Ishikawa (cell line): ENCODE results near the gene PUM1.

Experiments
- CEBPB ChIP-seq: IDR thresholded peaks from 2 replicates; pipeline ENCODE4 v1.6.1; 2012
- CREB1 ChIP-seq: IDR thresholded peaks from 2 replicates; pipeline ENCODE4 v1.6.1; 2012; ENCODE audit warnings: low read depth
- EGR1 ChIP-seq: IDR thresholded peaks from 2 replicates; pipeline ENCODE4 v1.6.1; 2012
- EP300 ChIP-seq: IDR thresholded peaks from 2 replicates; pipeline ENCODE4 v1.6.1; 2012; ENCODE audit warnings: borderline replicate concordance
- NFIC ChIP-seq: IDR thresholded peaks from 2 replicates; pipeline ENCODE4 v1.6.1; 2012
- TCF12 ChIP-seq: IDR thresholded peaks from 2 replicates; pipeline ENCODE4 v1.6.1; 2012; ENCODE audit warnings: low read depth
- TEAD4 ChIP-seq: IDR thresholded peaks from 2 replicates; pipeline ENCODE4 v1.6.1; 2012
- YY1 ChIP-seq: IDR thresholded peaks from 2 replicates; pipeline ENCODE4 v1.6.1; 2012; ENCODE audit warnings: low read depth
- ZBTB7A ChIP-seq: IDR thresholded peaks from 2 replicates; pipeline ENCODE4 v1.6.1; 2012; ENCODE audit warnings: low read depth
- TF ChIP-seq, protein P1 (sequence below): IDR thresholded peaks from 2 replicates; pipeline ENCODE4 v1.6.1; 2012
- TF ChIP-seq, protein P2 (sequence below): IDR thresholded peaks from 2 replicates; pipeline ENCODE4 v1.6.1; 2012; ENCODE audit warnings: low read depth, mild to moderate bottlenecking
- TF ChIP-seq, protein P3 (sequence below): IDR thresholded peaks from 2 replicates; pipeline ENCODE4 v1.6.1; 2012

DNA sequence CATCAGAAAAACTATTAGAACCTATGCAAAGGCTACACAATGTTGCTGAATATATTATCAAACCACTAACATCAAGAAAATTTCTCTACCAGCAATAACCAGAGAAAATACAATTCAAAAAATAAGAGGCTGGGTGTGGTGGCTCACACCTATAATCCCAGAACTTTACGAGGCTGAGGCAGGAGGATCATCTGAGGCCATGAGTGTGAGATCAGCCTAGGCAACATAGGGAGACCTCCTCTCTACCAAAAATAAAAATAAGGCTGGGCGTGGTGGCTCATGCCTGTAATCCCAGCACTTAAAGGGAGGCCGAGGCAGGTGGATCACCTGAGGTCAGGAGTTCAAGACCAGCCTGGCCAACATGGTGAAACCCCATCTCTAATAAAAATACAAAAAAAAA lies 16.9 kb upstream of the PUM1 start:
- no peak for TF ChIP-seq CREB1
- TF ChIP-seq, protein P1, sequence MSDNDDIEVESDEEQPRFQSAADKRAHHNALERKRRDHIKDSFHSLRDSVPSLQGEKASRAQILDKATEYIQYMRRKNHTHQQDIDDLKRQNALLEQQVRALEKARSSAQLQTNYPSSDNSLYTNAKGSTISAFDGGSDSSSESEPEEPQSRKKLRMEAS = no peak
- no peak for TF ChIP-seq EGR1
- TF ChIP-seq TEAD4 = no peak
- TF ChIP-seq NFIC = no peak
- TF ChIP-seq, protein P2, sequence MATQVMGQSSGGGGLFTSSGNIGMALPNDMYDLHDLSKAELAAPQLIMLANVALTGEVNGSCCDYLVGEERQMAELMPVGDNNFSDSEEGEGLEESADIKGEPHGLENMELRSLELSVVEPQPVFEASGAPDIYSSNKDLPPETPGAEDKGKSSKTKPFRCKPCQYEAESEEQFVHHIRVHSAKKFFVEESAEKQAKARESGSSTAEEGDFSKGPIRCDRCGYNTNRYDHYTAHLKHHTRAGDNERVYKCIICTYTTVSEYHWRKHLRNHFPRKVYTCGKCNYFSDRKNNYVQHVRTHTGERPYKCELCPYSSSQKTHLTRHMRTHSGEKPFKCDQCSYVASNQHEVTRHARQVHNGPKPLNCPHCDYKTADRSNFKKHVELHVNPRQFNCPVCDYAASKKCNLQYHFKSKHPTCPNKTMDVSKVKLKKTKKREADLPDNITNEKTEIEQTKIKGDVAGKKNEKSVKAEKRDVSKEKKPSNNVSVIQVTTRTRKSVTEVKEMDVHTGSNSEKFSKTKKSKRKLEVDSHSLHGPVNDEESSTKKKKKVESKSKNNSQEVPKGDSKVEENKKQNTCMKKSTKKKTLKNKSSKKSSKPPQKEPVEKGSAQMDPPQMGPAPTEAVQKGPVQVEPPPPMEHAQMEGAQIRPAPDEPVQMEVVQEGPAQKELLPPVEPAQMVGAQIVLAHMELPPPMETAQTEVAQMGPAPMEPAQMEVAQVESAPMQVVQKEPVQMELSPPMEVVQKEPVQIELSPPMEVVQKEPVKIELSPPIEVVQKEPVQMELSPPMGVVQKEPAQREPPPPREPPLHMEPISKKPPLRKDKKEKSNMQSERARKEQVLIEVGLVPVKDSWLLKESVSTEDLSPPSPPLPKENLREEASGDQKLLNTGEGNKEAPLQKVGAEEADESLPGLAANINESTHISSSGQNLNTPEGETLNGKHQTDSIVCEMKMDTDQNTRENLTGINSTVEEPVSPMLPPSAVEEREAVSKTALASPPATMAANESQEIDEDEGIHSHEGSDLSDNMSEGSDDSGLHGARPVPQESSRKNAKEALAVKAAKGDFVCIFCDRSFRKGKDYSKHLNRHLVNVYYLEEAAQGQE = no peak
- no peak for TF ChIP-seq ZBTB7A
- no peak for TF ChIP-seq YY1
- TF ChIP-seq EP300 = no peak
- TF ChIP-seq, protein P3, sequence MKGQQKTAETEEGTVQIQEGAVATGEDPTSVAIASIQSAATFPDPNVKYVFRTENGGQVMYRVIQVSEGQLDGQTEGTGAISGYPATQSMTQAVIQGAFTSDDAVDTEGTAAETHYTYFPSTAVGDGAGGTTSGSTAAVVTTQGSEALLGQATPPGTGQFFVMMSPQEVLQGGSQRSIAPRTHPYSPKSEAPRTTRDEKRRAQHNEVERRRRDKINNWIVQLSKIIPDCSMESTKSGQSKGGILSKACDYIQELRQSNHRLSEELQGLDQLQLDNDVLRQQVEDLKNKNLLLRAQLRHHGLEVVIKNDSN = no peak
- no peak for TF ChIP-seq TCF12
- no peak for TF ChIP-seq CEBPB
